GM19025 (cell line): Measurements from ENCODE around the gene ZNF107.

Source experiments
- ATAC-seq: cut with Tn5 transposase; IDR thresholded peaks from one replicate; pipeline ENCODE4 v1.9.1; 2021; ENCODE audit warnings: mild to moderate bottlenecking, low read depth, moderate library complexity; ENCODE audit not compliant: unreplicated experiment

ZNF107 gene

DNA sequence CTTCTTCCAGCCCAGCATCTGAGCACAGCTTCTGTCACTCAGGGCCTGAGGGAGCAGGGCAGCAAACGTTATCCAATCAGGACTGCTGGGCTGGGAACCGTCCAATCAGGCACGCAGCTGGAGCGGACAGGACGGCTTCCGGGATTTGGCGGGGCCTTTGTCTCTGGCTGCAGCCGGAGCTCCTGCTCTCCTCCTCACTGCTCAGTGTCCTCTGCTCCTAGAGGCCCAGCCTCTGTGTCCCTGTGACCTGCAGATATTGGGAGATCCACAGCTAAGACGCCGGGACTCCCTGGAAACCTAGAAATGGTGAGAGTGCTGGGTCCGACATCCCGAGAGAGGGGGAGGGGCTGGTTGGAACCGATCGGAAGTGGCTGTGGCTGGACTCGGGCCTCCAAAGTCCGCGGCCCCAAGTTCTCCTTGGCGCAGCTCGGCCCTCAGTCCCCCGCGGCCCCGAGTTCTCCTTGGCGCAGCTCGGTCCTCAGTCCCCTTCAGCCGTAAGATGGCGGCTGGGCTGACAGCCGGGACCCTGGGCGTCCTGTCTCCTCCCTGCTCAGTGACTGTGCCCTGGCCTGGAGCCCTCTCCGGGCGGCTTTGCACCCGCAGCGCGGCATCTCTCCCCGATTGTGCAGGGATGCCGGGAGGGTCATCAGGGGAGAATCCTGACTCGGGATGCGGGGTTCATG, at the start of gene ZNF107:
Gene ZNF107 (plus strand): TSS at position 154 of the 683 bp plus-strand sequence. CDS start 150 bp downstream, at position 304.
- ATAC-seq = peak; percentile 97

DNA sequence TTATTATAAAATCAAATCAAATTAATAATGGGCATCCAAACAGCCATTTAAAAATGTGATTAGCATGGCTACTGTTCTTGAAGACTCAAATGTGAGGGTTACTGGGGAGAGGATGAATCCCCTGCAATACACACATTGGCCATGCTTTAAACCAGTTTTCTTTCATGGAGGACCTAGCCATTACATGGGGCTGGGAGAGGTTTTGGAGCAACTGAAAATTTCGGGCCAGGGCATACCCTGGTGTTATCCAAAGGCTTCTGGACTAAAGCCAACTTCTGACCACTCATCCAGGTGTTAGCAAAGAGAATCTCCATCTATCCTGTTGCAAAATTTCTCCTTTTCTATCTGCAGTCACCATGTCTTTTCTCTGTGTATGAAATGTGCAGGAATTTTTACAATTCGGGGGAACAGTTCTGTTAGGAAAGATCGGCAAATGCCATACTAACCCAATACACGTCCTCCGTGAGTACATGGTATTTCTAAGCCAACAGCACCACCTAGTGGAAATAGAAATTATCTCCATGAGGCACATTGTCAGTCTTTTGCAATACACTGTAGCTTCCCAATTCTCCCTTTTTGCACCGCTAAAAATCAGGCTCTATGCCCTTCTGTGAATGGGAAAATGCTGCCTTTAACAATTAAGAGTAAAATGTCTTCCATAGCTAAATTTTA, 47.0 kb upstream of the ZNF107 start:
- no peak for ATAC-seq

DNA sequence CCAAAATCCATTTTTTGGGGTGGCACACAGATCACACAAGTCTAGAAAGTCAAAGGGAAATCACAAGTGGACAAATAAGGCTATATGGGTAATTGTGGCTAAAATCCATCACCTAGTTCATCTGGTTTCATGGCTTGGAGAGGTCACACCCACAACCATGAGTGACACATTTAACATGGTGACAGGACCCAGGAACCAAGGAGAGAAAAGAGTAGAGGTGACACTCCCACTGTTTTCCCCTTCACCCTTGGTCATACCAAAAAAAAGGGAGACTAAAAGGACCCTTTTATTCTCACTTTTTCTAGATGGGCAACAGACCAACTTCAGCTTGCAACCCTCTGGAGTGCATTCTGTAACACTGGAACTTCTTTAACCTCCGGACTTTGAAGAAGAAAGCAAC, 46.2 kb upstream of the ZNF107 start:
- no peak for ATAC-seq

DNA sequence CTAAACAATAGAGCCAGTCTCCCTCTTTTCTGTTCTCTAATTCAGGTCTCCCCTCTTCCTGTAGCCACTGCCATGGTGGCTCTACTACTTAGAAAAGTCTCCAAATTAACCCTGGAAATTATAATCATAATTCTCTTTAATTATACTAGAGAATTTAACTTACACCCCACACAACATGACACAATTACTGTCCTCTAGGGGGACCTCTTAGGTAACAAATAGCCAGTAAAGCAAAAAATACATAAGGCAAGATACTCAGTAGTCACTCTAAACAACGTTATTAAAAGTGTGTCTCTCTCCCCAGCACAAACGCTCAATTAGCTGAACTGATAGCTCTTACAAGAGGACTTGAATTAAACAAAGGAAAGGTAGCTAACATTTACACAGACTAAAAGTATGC, 44.3 kb upstream of the ZNF107 start:
- ATAC-seq = no peak

DNA sequence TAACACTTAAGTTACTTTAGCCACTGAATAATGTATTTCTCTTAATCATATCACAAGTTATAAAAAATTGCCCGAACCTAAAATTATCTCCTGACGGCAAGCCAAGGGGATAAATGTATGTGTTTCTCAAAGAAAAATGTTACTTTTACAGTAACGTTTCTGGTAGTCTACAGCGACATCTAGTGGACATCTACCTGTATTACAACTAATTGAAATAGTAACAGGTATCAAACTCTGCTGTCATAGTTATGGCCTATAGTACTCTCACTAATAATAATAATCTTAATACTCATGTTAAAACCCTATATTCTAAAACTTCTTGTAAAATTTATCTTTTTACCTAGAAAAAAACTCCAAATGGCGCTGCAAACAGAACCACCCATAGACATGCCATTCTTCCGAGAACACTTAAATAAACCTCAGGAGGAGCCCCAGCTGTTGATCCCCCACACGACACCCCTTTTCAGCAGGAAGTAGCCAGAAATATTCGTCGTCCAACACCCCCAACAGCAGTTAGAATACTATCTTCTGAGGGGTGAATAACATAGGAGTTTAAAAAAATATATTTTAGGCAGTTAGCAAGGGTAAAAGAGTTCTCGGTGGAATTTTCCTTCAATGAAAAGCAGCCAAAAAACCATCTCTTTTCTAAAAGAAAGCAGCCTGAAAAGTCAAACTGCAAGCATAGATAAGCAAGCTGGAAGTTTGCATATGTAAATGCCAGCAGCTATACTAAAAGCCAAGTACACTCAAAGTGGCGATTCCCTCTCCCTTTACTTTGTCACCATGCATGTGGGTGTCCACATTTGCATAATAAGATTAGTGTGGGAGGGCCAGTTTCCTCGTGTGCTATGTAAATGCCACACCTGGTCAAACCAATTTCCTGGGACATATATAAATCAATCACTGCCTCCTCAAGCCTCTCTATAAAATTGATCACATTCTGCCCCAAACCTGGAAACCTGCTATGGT, 40.5 kb upstream of the ZNF107 start:
- ATAC-seq = no peak

DNA sequence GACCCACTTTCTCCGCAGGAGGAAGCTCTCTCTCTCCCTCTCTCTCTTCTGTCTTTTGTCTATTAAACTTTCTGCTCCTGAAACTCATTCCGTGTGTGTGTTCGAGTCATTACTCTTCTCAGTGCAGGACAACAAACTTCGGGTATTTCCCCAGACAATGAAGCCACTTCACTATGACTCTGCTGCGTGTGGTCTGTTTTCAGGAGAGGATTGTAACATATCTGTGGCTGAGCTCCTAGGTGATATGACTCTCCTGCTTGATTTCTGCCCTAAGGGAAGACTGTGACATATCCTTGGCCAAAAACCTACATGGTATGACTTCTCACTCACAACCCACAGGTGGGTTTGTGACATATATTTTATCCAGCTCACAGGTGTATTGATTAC, 39.9 kb upstream of the ZNF107 start:
- no peak for ATAC-seq

DNA sequence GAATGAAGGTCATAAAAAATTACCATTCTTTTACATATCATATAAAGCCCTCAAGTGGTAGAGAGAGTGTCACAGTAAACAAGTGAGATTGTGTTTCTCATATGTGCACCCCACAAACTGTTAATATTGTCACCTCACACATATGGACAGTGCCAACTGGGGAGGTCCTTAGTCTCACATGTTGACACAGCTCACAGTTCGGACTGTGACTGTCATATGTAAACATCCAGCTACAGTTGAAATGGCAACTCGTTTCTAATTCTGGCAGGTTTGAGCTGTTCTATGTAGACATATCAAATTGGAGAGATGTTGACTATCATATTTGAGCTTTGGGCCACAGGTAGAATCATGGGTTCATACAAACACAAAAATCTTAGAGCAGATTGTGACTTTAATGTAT, 39.4 kb upstream of the ZNF107 start:
- no peak for ATAC-seq

DNA sequence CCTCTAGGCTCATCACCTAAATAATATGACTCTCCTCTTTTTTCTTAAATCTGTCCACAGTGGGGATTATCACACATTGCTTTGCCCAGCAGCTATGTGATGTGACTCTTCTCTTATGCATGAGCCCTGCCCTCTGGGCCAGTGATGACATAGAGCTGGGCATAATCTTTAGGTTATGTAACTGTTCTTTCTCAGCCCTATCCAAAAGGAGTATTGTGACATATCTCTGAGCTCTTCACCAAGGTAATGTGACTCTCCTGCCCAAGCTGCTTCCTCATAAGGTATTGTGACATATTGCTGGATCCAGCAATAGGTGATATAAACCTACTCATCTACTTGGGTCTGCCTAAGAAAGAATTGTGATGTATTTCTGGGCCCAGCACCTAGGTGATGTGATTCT, 37.7 kb upstream of the ZNF107 start:
- ATAC-seq = no peak

DNA sequence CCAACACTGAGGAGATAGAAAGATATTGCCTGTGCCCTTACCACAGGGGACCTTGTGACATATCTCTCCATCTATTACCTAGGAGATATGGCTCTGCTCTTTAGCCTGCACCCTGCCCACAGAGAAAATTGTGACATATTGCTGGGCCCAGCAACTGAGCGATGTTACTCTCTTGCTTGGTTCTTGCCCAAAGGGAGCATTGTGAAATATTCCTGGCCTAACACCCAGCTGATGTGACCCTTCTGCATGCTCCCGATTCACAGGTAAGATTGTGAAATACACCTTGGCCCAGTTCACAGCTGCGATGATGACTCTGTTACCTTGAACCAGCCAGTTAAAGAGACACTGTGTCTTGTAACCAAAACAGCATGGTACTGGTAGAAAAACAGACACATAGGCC, 37.2 kb upstream of the ZNF107 start:
- no peak for ATAC-seq

DNA sequence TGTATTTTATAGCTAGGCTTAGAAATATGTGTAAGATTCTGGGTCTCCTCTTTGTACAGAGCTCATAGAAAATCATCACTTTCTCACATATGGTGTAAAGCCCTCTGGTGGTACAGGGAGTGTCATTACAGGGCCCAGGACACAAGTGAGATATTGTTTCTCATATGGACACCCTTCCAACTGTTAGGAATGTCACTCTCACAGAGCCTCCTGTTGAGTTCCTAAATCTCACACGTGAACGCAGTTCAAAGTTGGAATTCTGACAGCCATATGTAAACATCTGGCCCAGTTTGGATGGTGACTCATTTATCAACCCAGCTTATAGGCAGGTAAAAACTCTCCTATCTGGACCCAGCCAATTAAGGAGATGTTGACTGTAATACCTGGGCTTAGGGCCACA, 35.4 kb upstream of the ZNF107 start:
- ATAC-seq = no peak

DNA sequence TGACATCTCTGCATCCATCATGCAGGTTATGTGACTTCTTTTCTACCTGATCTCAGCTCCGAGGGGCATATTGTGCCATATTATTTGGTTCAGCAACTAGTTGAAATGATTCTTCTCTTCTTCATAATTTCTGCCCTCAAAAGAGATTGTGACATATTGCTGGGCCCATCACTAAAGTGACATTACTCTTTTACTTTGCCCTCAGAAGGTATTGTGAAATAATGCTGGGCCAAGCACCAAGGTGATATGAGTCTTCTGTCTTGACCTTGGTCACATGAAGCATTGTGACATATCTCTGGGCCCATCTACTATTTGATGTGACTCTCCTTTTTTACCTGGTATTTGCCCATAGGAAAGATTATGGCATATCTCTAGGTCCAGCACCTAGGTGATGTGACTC, 33.9 kb upstream of the ZNF107 start:
- ATAC-seq = no peak

DNA sequence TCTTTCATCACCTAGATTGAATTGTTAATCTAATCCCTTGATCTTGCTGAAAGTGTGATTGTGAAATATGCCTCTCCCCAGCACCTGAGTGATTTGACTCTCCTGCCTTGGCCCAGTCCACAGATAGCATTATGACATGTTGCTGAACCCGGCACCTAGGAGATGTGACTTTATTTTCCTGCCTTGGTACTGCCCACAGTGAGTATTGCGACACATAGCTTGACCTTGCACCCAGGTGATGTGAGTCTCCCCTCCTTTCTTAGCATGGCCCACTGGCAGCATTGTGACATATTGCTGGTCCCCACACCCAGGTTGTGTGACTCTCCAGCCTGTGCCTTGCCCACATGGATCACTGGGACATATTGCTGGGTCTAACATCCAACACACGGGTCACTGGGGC, 32.5 kb upstream of the ZNF107 start:
- ATAC-seq = no peak

DNA sequence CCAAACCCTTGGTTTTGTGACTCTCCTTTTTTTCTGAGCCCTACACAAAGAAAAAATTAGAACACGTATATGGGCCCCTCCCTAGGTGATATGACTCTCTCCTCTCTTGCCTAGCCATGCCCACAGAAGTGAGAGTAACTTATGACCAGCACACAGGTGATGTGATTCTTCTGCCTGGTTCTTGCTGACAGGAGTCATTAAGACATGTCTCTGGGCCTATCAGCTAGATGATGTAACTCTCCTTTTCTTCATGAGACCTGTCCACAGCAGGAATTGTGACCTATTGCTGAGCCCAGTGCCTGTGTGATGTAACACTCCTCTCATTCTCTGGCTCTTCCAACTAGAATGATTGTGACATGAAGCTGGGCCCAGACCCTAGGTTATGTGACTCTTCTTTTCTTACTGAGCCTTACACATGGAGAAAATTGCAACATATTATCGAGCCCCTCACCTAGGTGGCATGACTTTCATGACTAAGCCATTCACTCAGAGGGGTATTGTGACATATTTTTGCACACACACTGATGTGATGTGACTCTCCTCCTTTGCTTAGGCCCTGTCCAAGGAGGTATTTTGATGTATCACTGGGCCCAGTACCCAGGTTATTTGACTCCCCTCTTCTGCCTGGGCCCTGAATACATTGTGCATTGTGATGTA, 31.4 kb upstream of the ZNF107 start:
- ATAC-seq = no peak

DNA sequence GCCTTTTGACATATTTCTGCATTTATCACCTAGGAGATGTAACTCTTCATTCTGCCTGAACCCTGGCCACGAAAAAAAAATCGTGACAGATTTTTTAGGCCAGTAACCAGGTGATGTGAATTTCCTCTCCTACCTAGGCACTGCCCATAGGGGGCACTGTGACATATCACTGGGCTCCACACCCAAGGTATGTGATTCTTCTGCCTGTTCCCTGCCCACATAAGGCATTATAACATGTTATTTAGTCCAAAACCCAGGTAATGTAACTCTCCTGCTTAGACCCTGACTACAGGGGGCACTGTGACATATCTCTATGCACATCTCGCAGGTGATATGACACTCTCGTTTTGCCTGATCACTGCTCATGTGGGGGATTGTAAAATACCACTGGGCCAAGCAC, 29.5 kb upstream of the ZNF107 start:
- no peak for ATAC-seq

DNA sequence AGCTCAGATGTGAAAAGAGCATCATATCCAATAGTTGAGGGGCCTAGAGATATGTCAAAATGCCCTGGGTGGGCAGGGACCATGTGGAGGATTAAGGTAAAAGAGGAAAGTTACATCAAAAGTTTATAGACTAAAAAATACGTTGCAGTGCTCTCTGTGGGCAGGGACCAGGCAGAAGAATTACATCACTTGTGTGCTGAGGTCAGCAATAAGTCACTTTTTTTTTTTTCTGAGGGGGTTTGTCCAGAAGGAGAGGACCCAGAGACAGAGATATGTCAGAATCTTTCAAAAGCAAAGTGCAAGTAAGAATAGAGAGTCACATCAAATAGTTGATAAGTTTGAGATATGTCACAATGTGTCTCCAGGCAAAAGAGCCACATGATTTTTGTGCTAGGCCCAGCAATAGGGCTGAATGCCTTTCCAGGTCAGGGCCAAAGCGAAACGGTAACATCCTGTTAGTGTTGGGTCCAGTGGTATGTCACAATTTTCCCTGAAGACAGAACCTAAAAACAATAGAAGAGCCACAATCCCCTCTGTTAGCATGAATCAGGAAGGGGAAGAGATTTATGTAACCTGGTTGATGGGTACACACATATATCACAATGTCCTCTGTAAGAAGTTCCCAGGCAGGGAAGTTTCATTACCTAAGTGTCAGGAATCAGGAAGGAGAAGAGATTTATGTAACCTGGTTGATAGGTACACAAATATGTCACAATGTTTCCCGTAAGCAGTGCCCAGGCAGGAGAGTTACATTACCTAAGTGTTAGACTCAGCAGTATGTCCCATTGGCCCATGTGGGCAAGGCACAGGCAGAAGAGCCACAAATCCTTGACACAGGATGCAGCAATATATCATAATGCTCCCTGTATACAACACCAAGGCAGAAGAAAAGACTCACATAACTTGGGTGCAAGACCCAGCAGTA, 28.1 kb upstream of the ZNF107 start:
- ATAC-seq = no peak

DNA sequence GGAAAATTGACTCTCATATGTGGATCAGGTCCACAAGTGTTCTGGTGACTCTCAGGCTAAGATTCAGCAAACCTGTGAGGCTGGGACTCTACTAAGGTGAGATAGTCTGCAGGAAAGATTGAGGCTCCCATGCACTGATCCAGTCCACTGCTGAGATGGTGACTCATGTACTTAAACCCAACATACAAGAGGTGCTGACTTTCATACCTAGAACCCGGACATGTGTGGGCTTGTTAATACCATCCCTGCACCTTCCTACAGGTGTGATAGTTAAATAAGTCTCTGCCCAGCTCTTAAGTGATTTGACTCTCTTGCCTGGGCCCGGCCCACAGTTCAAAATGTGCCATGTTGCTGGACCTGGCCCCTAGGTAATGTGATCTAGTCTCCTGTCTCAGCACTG, 27.1 kb upstream of the ZNF107 start:
- no peak for ATAC-seq

DNA sequence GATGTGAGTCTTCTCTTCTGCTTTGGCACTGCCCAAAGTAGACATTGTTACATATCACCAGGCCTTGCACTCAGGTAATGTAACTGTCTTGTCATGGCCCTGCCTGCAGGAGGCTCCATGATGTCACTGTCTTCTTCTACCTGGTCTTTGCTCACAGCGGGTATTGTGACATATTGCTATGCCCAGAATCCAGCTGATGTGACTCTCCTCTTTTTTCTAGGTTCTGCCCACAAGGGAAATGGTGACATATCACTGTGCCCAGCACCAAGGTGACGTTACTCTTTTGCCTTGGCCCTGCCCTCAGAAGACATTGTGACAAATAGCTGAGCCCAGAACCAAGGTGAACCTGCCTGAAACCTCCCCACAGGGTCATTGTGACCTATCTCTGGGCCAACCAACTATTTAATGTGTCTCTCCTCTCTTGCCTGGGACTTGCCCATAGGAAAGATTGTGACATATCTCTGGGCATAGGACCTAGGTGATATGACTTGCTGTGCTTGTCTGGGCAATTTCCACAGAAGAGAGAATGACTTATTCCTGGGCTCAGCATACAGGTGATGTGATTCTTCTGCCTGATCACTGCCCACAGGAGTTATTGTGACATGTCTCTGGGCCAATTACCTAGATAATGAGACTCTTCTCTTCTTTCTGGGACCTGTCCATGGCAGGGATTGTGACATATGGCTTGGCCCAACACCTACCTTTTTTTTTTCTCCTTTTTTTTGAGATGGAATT, 26.5 kb upstream of the ZNF107 start:
- ATAC-seq = no peak

DNA sequence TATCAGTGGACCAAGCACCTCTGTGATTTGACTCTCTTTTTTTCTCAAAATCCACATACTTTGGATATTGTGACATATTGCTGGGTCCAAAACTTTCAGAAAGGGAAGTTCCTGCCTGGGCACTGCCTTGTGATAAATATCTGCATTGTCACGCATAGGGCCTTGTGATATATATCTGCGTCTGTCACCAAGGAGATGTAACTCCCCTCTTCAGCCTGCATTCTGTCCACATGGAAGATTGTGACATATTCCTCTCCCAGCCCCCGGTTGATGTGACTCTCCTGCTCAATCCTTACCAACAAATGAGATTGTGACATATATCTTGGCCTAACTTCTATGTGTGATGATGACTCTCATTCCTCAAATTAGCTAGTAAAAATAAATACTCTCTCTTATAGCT, 25.4 kb upstream of the ZNF107 start:
- ATAC-seq = no peak

DNA sequence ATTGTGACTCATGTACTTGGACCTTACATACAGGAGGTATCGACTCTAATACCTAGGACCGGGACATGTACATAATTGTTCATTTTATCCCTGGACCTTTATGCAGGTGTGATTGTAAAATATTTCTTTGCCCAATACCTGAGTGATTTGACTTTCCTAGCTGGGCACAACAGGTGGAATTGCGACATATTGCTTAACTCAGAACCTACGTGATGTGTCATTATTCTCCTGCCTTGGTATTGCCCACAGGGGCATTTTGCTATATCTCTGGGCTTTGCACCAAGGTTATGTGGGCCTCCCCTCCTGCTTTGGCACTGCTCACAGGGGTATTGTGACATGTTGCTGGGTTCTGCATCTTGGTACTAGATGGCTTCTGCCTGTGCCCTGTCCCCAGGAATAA, 23.9 kb upstream of the ZNF107 start:
- no peak for ATAC-seq
